HL-60 (cell line): ENCODE data around the gene DNM3.

Experiments
- DNase-seq, 2 experiments: peaks; one replicate each; pipeline ENCODE4 v3.0.0-alpha.2; 2010 to 2020; ENCODE audit warnings: low read depth in 1 of 2, low spot score in 1 of 2
- H3K27ac ChIP-seq: fragments of 250-450 bp; sonication (Bioruptor Pico); replicated peaks from 2 replicates; pipeline ENCODE4 v1.5.1; 2020; ENCODE audit warnings: mild to moderate bottlenecking, moderate library complexity
- H3K27me3 ChIP-seq: fragments of 250-450 bp; sonication (Bioruptor Pico); 2 replicates; pipeline ENCODE4 v1.5.1; 2021; ENCODE audit warnings: mild to moderate bottlenecking, moderate library complexity; ENCODE audit not compliant: insufficient read depth, poor library complexity, severe bottlenecking
- H3K4me3 ChIP-seq: replicated peaks from 2 replicates; pipeline ENCODE4 v1.5.1; 2011; ENCODE audit warnings: mild to moderate bottlenecking, control low read depth, low read length; ENCODE audit not compliant: insufficient read depth
- GABPA ChIP-seq: IDR thresholded peaks from 2 replicates; pipeline ENCODE4 v1.6.1; 2012; ENCODE audit warnings: low read depth
- POLR2AphosphoS5 ChIP-seq: IDR thresholded peaks from 2 replicates; pipeline ENCODE4 v1.6.1; 2012; ENCODE audit warnings: low read depth
- SPI1 ChIP-seq: IDR thresholded peaks from 2 replicates; pipeline ENCODE4 v1.6.1; 2012; ENCODE audit warnings: low read depth, mild to moderate bottlenecking, borderline replicate concordance
- TF ChIP-seq, protein P1 (sequence below): IDR thresholded peaks from one replicate; pipeline ENCODE4 v1.5.1; 2011; ENCODE audit warnings: low read length, control low read depth, inconsistent platforms; ENCODE audit not compliant: insufficient read depth
- TF ChIP-seq, protein P2 (sequence below): IDR thresholded peaks from 2 replicates; pipeline ENCODE4 v1.6.1; 2012; ENCODE audit warnings: low read depth; ENCODE audit not compliant: insufficient replicate concordance

The DNM3 gene

DNA sequence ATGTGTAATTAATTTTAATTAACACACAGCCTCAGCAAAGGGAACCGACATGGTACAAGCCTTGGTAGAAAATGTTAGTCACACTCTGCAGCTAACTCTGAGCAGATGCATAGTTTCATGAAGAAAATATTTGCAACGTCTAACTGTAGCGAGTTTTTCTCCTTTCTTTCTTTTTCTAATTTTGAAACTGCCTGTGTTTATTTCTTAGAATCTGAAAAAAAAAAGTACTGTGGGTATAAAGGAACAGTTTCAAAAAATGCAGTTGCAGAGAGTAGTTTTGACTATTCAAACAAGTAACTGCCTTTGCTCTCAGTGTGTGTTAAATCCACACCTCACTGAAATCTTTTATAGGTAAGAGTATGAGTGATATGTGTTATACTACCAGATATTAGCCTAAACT lies 429.3 kb downstream of the DNM3 start:
- DNase-seq, result no peak
- TF ChIP-seq GABPA (no peak), SPI1 (no peak), POLR2AphosphoS5 (no peak)
- TF ChIP-seq, protein P1, sequence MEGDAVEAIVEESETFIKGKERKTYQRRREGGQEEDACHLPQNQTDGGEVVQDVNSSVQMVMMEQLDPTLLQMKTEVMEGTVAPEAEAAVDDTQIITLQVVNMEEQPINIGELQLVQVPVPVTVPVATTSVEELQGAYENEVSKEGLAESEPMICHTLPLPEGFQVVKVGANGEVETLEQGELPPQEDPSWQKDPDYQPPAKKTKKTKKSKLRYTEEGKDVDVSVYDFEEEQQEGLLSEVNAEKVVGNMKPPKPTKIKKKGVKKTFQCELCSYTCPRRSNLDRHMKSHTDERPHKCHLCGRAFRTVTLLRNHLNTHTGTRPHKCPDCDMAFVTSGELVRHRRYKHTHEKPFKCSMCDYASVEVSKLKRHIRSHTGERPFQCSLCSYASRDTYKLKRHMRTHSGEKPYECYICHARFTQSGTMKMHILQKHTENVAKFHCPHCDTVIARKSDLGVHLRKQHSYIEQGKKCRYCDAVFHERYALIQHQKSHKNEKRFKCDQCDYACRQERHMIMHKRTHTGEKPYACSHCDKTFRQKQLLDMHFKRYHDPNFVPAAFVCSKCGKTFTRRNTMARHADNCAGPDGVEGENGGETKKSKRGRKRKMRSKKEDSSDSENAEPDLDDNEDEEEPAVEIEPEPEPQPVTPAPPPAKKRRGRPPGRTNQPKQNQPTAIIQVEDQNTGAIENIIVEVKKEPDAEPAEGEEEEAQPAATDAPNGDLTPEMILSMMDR, result no peak
- TF ChIP-seq, protein P2, sequence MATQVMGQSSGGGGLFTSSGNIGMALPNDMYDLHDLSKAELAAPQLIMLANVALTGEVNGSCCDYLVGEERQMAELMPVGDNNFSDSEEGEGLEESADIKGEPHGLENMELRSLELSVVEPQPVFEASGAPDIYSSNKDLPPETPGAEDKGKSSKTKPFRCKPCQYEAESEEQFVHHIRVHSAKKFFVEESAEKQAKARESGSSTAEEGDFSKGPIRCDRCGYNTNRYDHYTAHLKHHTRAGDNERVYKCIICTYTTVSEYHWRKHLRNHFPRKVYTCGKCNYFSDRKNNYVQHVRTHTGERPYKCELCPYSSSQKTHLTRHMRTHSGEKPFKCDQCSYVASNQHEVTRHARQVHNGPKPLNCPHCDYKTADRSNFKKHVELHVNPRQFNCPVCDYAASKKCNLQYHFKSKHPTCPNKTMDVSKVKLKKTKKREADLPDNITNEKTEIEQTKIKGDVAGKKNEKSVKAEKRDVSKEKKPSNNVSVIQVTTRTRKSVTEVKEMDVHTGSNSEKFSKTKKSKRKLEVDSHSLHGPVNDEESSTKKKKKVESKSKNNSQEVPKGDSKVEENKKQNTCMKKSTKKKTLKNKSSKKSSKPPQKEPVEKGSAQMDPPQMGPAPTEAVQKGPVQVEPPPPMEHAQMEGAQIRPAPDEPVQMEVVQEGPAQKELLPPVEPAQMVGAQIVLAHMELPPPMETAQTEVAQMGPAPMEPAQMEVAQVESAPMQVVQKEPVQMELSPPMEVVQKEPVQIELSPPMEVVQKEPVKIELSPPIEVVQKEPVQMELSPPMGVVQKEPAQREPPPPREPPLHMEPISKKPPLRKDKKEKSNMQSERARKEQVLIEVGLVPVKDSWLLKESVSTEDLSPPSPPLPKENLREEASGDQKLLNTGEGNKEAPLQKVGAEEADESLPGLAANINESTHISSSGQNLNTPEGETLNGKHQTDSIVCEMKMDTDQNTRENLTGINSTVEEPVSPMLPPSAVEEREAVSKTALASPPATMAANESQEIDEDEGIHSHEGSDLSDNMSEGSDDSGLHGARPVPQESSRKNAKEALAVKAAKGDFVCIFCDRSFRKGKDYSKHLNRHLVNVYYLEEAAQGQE, result no peak
- H3K27me3 ChIP-seq, result no peaks in the 10 kb centered on the region
- H3K4me3 ChIP-seq, result no peak overlapping the region
- no peak overlapping the region for H3K27ac ChIP-seq

DNA sequence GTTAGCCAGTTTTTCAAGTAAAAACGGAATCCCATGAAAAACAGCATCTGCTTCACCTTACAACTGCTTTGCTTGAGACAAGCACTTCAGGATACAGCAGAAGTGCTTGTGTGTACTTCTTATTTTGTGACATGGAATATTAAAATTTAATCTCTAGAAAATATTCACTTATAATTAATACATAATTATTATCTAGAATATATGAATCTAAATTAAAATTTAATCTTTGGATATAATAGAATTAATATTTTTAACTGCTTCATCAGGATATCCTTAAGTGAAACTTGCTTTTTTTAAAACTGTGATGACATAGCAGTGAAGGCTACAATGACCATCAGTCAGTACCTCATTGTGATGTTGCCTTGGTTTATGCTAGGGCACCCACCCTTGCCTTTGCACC lies 430.8 kb downstream of the DNM3 start:
- Histone ChIP-seq H3K27me3 (no peaks in the 10 kb centered on the region), H3K4me3 (no peak overlapping the region), H3K27ac (no peak overlapping the region)
- DNase-seq, result no peak
- TF ChIP-seq GABPA (no peak), SPI1 (no peak), POLR2AphosphoS5 (no peak)
- TF ChIP-seq, protein P2, result no peak
- TF ChIP-seq, protein P1, result no peak

DNA sequence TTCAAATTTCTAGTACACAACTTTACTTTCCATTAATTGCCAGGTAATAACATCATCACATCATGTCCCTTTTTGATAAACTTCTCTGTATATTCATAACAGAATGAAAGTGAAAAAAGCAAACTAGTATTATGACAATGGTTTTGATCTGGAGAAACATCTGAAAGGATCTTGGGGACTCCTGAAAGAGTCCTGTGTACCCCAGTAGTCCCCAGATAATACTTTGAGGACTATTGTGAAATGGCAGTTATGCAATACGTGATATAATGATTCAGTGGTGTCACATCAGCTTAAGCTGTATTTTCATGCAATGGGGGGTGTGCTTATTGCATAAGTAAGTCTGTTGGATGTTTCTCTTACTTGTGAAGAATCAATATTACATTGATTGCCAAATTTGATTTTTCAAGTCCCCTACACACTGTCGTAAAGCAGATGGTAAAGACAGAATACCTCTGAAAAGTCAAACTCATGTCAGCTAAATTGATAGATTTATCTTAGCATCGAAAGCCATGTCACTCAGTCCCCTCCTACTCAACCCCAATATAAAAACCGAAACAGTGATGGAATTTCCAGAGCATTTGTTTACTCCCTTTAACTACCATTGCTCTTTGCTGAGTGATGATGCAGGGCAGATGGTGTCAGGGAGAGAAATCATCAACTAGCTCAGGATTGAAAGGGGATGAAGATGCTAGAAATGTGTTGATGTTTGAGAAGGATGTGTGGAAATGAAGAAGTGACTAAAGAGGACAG lies 432.5 kb downstream of the DNM3 start:
- DNase-seq, result peak in 1 of 2 experiments; percentile 5
- no peaks in the 10 kb centered on the region for H3K27me3 ChIP-seq
- no peak overlapping the region for H3K27ac ChIP-seq

More for the DNA sequence above, 432.5 kb downstream of the DNM3 start:
- TF ChIP-seq, protein P1, result no peak
- no peak for TF ChIP-seq SPI1
- no peak for TF ChIP-seq POLR2AphosphoS5
- no peak for TF ChIP-seq GABPA
- no peak overlapping the region for H3K4me3 ChIP-seq
